RWPE2 (cell line): ENCODE measurements around the gene OMP.

ENCODE experiments used
- ATAC-seq: fragments of 200-7000 bp; cut with Tn5 transposase; 3 replicates; pipeline ENCODE4 v1.9.1; 2021; ENCODE audit warnings: low read depth
- DNase-seq: peaks from one replicate; pipeline ENCODE4 v3.0.0-alpha.2; 2020; ENCODE audit warnings: low spot score
- H3K27ac ChIP-seq: fragments of 450-650 bp; 2 replicates; pipeline ENCODE4 v1.5.1; 2017; ENCODE audit warnings: mild to moderate bottlenecking; ENCODE audit not compliant: poor library complexity, severe bottlenecking
- H3K27me3 ChIP-seq: fragments of 250-450 bp; sonication (Bioruptor Pico); 2 replicates; pipeline ENCODE4 v1.5.1; 2021; ENCODE audit warnings: mild to moderate bottlenecking, moderate library complexity; ENCODE audit not compliant: insufficient read depth, poor library complexity, severe bottlenecking
- H3K36me3 ChIP-seq: fragments of 250-450 bp; sonication (Bioruptor Pico); 2 replicates; pipeline ENCODE4 v1.5.1; 2020; ENCODE audit warnings: low read depth, mild to moderate bottlenecking, moderate library complexity
- H3K4me1 ChIP-seq: fragments of 250-450 bp; sonication (Bioruptor Pico); 2 replicates; pipeline ENCODE4 v1.5.1; 2021; ENCODE audit warnings: mild to moderate bottlenecking, moderate library complexity; ENCODE audit not compliant: insufficient read depth, poor library complexity, severe bottlenecking
- H3K4me3 ChIP-seq: fragments of 250-450 bp; sonication (Bioruptor Pico); 2 replicates; pipeline ENCODE4 v1.5.1; 2021; ENCODE audit warnings: mild to moderate bottlenecking, moderate library complexity; ENCODE audit not compliant: severe bottlenecking
- H3K9me3 ChIP-seq: fragments of 250-450 bp; sonication (Bioruptor Pico); 2 replicates; pipeline ENCODE4 v1.5.1; 2021; ENCODE audit warnings: mild to moderate bottlenecking, moderate library complexity; ENCODE audit not compliant: severe bottlenecking
- TF ChIP-seq, protein P1 (sequence below): fragments of 450-650 bp; IDR thresholded peaks from one replicate; pipeline ENCODE4 v1.5.1; 2017; ENCODE audit warnings: mild to moderate bottlenecking, moderate library complexity; ENCODE audit not compliant: poor library complexity, severe bottlenecking

The OMP gene

DNA sequence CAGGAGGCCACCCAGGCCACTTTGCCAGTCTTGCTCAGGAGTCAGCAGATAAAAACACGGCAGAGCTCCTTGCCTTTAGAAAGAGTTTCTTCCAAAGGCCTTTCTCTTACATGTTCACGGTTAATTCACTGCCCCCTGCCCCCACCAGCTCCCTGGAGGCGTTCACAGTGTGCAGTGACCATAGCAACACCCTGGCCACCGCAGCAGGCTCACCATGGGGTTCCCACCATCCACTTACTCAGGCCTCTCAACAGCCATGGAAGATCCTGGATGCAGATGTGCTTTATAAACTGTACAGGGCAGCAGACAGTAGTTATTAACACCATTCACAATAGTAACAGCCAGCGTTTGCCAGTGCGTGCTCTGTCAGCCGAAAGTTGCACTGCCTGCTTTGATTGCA, 14.9 kb downstream of the OMP start:
- no peak overlapping the region for H3K27ac ChIP-seq
- no peaks in the 10 kb centered on the region for H3K36me3 ChIP-seq
- H3K9me3 ChIP-seq: no peaks in the 10 kb centered on the region
- TF ChIP-seq, protein P1, sequence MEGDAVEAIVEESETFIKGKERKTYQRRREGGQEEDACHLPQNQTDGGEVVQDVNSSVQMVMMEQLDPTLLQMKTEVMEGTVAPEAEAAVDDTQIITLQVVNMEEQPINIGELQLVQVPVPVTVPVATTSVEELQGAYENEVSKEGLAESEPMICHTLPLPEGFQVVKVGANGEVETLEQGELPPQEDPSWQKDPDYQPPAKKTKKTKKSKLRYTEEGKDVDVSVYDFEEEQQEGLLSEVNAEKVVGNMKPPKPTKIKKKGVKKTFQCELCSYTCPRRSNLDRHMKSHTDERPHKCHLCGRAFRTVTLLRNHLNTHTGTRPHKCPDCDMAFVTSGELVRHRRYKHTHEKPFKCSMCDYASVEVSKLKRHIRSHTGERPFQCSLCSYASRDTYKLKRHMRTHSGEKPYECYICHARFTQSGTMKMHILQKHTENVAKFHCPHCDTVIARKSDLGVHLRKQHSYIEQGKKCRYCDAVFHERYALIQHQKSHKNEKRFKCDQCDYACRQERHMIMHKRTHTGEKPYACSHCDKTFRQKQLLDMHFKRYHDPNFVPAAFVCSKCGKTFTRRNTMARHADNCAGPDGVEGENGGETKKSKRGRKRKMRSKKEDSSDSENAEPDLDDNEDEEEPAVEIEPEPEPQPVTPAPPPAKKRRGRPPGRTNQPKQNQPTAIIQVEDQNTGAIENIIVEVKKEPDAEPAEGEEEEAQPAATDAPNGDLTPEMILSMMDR: no peak
- ATAC-seq (no peak), DNase-seq (no peak)
- H3K4me1 ChIP-seq: no peaks in the 10 kb centered on the region
- H3K4me3 ChIP-seq: no peak overlapping the region
- no peaks in the 10 kb centered on the region for H3K27me3 ChIP-seq

DNA sequence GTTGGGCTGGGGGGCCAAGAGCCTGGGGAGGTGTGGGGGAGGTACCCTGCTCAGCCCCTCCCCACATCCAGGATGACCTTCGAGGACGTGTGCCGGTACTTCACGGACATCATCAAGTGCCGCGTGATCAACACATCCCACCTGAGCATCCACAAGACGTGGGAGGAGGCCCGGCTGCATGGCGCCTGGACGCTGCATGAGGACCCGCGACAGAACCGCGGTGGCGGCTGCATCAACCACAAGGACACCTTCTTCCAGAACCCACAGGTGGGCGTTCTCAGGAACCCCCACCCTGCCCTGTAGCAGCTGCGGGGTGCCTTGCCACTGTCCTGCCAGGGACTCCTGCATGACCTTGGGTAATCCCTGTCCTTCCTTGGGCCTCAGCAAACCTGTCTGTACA, 15.4 kb downstream of the OMP start:
- H3K27me3 ChIP-seq: no peaks in the 10 kb centered on the region
- no peak for ATAC-seq
- no peak for DNase-seq
- H3K9me3 ChIP-seq: no peaks in the 10 kb centered on the region
- H3K4me1 ChIP-seq: no peaks in the 10 kb centered on the region
- no peaks in the 10 kb centered on the region for H3K36me3 ChIP-seq
- H3K27ac ChIP-seq: no peak overlapping the region
- TF ChIP-seq, protein P1: no peak
- no peak overlapping the region for H3K4me3 ChIP-seq

DNA sequence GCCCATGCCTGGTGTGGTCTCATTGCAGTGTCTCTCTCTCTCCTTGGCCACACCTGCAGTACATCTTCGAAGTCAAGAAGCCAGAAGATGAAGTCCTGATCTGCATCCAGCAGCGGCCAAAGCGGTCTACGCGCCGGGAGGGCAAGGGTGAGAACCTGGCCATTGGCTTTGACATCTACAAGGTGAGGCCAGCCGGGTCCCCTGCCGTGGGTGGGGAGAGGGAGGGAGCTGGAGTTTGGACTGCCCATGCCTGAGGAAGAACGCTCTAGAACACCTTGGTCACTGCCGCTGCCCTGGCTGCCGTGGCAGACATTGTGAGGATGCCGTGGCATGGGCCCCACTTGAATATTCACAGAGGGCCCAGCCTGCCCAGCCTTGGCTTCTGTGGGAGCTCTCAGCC, 16.3 kb downstream of the OMP start:
- Histone ChIP-seq H3K27me3 (no peaks in the 10 kb centered on the region), H3K4me3 (no peak overlapping the region), H3K27ac (no peak overlapping the region), H3K4me1 (no peaks in the 10 kb centered on the region), H3K9me3 (no peaks in the 10 kb centered on the region), H3K36me3 (no peaks in the 10 kb centered on the region)
- no peak for DNase-seq
- TF ChIP-seq, protein P1: no peak
- ATAC-seq: no peak

DNA sequence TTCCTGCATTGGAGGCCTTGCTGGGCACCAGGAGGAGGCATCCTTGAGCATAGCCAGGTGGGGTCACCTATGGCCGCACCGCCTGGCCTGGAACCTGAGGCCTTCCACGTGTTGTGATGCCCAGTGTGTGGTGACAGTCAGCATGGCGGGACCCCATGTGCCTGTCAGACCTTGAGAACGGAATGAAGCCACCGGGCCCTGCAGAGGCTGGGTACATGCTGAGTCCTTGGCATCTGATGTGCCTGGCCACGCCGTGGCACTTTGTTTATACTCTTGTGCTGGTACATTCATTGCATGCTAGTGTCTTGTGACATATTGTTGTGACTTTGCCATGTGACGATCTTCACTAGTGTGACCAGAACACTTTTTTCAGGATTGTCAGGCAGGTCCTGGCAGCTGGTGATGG, 16.9 kb downstream of the OMP start:
- H3K9me3 ChIP-seq: no peaks in the 10 kb centered on the region
- no peak for ATAC-seq
- TF ChIP-seq, protein P1: no peak
- no peaks in the 10 kb centered on the region for H3K27me3 ChIP-seq
- H3K4me3 ChIP-seq: no peak overlapping the region
- no peaks in the 10 kb centered on the region for H3K36me3 ChIP-seq
- no peak overlapping the region for H3K27ac ChIP-seq
- DNase-seq: no peak
- no peaks in the 10 kb centered on the region for H3K4me1 ChIP-seq

DNA sequence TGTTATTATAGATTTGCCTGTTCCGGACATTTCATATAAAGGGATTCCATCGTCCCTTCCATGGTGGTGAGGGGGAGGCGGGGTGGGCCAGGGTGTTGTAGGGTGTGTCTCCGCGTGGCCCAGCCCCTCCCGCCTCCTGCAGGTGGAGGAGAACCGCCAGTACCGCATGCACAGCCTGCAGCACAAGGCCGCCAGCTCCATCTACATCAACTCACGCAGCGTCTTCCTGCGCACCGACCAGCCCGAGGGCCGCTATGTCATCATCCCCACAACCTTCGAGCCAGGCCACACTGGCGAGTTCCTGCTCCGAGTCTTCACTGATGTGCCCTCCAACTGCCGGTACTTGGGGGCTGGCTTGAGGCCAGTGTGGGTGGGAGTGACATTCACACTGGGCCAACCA, 17.9 kb downstream of the OMP start:
- no peak for ATAC-seq

More for the DNA sequence above, 17.9 kb downstream of the OMP start:
- Histone ChIP-seq H3K36me3 (no peaks in the 10 kb centered on the region), H3K9me3 (no peaks in the 10 kb centered on the region), H3K27ac (no peak overlapping the region), H3K27me3 (no peaks in the 10 kb centered on the region), H3K4me3 (no peak overlapping the region), H3K4me1 (no peaks in the 10 kb centered on the region)
- TF ChIP-seq, protein P1: no peak
- DNase-seq: no peak
